ENCODE data around the gene PCP4L1. TPM values are rescaled to one million over a fixed set of nuclear protein-coding genes. Genes with fewer than 3 reads are reported as not detected.
"Not testable (repeated sequence)": the region's sequence is repeated elsewhere in the genome, so short reads cannot be mapped to it uniquely, and the experiment has no call there.

The PCP4L1 gene
- total RNA-seq, 2 experiments from 2014 or later: 0.15 TPM; not detected in 1

- H3K27me3 Mint-ChIP-seq: peaks cover 1% of the 10 kb centered on the region
- H3K9me3 Mint-ChIP-seq: no peaks in the 10 kb centered on the region
- H3K36me3 Mint-ChIP-seq (ENCODE audit: low read depth): no peaks in the 10 kb centered on the region
- DNase-seq: no peak
- H3K4me1 Mint-ChIP-seq: peaks cover 32% of the 10 kb centered on the region
- POLR2A ChIA-PET: interaction anchor here (0.6 to 0.7 kb wide), 2 partner anchors 67 to 88 kb away, joined by 4 to 5 read pairs; no protein-coding TSS in a partner anchor
- H3K27ac Mint-ChIP-seq: peak overlapping the region; percentile 98
- H3K4me3 Mint-ChIP-seq: peak overlapping the region; percentile 96
- CTCF ChIA-PET: interaction anchor here (1.0 to 1.9 kb wide), 8 partner anchors 8 to 88 kb away, joined by 3 to 8 read pairs (median 4); partner anchors contain the start of gene TOMM40L
Measured at GRCh38 chr1:161313554-161314200, 55.1 kb downstream of the PCP4L1 start.

GRCh38 chr1:161314201-161314981, 55.8 kb downstream of the PCP4L1 start, which contains the start of gene SDHC:
SDHC (plus strand) TSS chr1:161314381; CDS start chr1:161314406, 25 bp downstream.
- CTCF ChIA-PET: interaction anchor here (0.7 to 1.9 kb wide), 10 partner anchors 8 to 111 kb away, joined by 3 to 8 read pairs (median 4); partner anchors contain the start of gene TOMM40L
- Mint-ChIP-seq H3K27me3 (no peaks in the 10 kb centered on the region), H3K27ac (peak within 1 kb of the TSS; percentile 98), H3K4me3 (peak within 1 kb of the TSS; percentile 96), H3K9me3 (no peaks in the 10 kb centered on the region), H3K36me3 (ENCODE audit: low read depth) (no peaks in the 10 kb centered on the region), H3K4me1 (peaks cover 32% of the 10 kb centered on the region)
- POLR2A ChIA-PET: interaction anchor here (0.6 to 0.7 kb wide), 2 partner anchors 66 to 89 kb away, joined by 4 to 5 read pairs; no protein-coding TSS in a partner anchor
- peak; percentile 93 for DNase-seq

GRCh38 chr1:161315841-161316674, 57.5 kb downstream of the PCP4L1 start:
- H3K4me3 Mint-ChIP-seq: peak overlapping the region; percentile 96
- H3K9me3 Mint-ChIP-seq; H3K27me3 Mint-ChIP-seq; CTCF ChIA-PET; DNase-seq; H3K27ac Mint-ChIP-seq; H3K36me3 Mint-ChIP-seq (ENCODE audit: low read depth); POLR2A ChIA-PET: not testable (repeated sequence)
- H3K4me1 Mint-ChIP-seq: peaks cover 32% of the 10 kb centered on the region

- Mint-ChIP-seq H3K36me3 (ENCODE audit: low read depth) (peaks cover 18% of the 10 kb centered on the region), H3K27me3 (no peaks in the 10 kb centered on the region), H3K4me3 (no peak overlapping the region), H3K27ac (peak overlapping the region; percentile 9), H3K4me1 (peaks cover 8% of the 10 kb centered on the region), H3K9me3 (no peaks in the 10 kb centered on the region)
- ChIA-PET CTCF (interaction anchor here (0.8 to 1.6 kb wide), 3 partner anchors 9 to 99 kb away, joined by 3 read pairs; no protein-coding TSS in a partner anchor), POLR2A (no interaction called here)
- peak; percentile 31 for DNase-seq
Measured at GRCh38 chr1:161324020-161324419, 65.5 kb downstream of the PCP4L1 start.

GRCh38 chr1:161330346-161330745, 71.8 kb downstream of the PCP4L1 start:
- no peaks in the 10 kb centered on the region for H3K27me3 Mint-ChIP-seq
- H3K9me3 Mint-ChIP-seq: no peaks in the 10 kb centered on the region
- H3K4me3 Mint-ChIP-seq: no peak overlapping the region
- DNase-seq: no peak
- CTCF ChIA-PET: no interaction called here
- POLR2A ChIA-PET: no interaction called here
- no peaks in the 10 kb centered on the region for H3K4me1 Mint-ChIP-seq
- H3K27ac Mint-ChIP-seq: no peak overlapping the region
- peaks cover 31% of the 10 kb centered on the region for H3K36me3 Mint-ChIP-seq (ENCODE audit: low read depth)

- no peaks in the 10 kb centered on the region for H3K27me3 Mint-ChIP-seq
- H3K4me1 Mint-ChIP-seq: no peaks in the 10 kb centered on the region
- ChIA-PET POLR2A (no interaction called here), CTCF (interaction anchor here (0.6 to 1.6 kb wide), 2 partner anchors 9 to 110 kb away, joined by 3 to 4 read pairs; no protein-coding TSS in a partner anchor)
- peaks cover 29% of the 10 kb centered on the region for H3K36me3 Mint-ChIP-seq (ENCODE audit: low read depth)
- no peak for DNase-seq
- no peak overlapping the region for H3K27ac Mint-ChIP-seq
- no peaks in the 10 kb centered on the region for H3K9me3 Mint-ChIP-seq
- H3K4me3 Mint-ChIP-seq: no peak overlapping the region
Measured at GRCh38 chr1:161333166-161333565, 74.6 kb downstream of the PCP4L1 start.

Small RNA genes lying within 50 kb of the gene (microRNA-seq; reads per million reads assigned to microRNA genes)
- not detected for gene MIR5187 (ENCODE audit: borderline microRNAs expressed, borderline replicate concordance)

Other genes starting within 250 kb of the PCP4L1 start
- 10 to 100 TPM; 14.1 to 15.6 TPM for gene F11R, start 237.6 kb upstream of the PCP4L1 start, total RNA-seq
- gene TSTD1, start 219.8 kb upstream of the PCP4L1 start, total RNA-seq: 10 to 100 TPM; 33.5 to 43.6 TPM
- 10 to 100 TPM; 78.0 to 81.2 TPM for gene USF1, start 212.8 kb upstream of the PCP4L1 start, total RNA-seq
- gene ARHGAP30, start 188.9 kb upstream of the PCP4L1 start, total RNA-seq: 100 to 1,000 TPM; 244 to 304 TPM
- gene NECTIN4, start 169.2 kb upstream of the PCP4L1 start, total RNA-seq: under 1 TPM in 1 of 2 experiments, not detected in 1; 0.15 TPM
- under 1 TPM in 1 of 2 experiments, not detected in 1; 0.30 TPM for gene KLHDC9, start 160.4 kb upstream of the PCP4L1 start, total RNA-seq
- gene PFDN2, start 140.7 kb upstream of the PCP4L1 start, total RNA-seq: 10 to 100 TPM; 46.0 to 56.0 TPM
- gene NIT1, start 140.6 kb upstream of the PCP4L1 start, total RNA-seq: 10 to 100 TPM; 37.7 to 39.0 TPM
- gene DEDD, start 126.1 kb upstream of the PCP4L1 start, total RNA-seq: 10 to 100 TPM; 39.8 to 43.1 TPM
- 100 to 1,000 TPM; 115 to 120 TPM for gene UFC1, start 104.8 kb upstream of the PCP4L1 start, total RNA-seq
- gene USP21, start 99.2 kb upstream of the PCP4L1 start, total RNA-seq: 10 to 100 TPM; 34.7 to 40.2 TPM
- 10 to 100 TPM; 33.6 to 40.7 TPM for gene PPOX, start 92.3 kb upstream of the PCP4L1 start, total RNA-seq
- gene B4GALT3, start 81.2 kb upstream of the PCP4L1 start, total RNA-seq: 10 to 100 TPM; 43.1 to 48.6 TPM
- gene ADAMTS4, start 59.7 kb upstream of the PCP4L1 start, total RNA-seq: 1 to 10 TPM in 1 of 2 experiments, under 1 TPM in 1; 0.31 to 1.3 TPM
- 10 to 100 TPM; 74.2 to 82.1 TPM for gene NDUFS2, start 56.4 kb upstream of the PCP4L1 start, total RNA-seq
- 1 to 10 TPM; 1.8 to 3.0 TPM for gene FCER1G, start 43.5 kb upstream of the PCP4L1 start, total RNA-seq
- not detected for gene APOA2, start 35.1 kb upstream of the PCP4L1 start, total RNA-seq
- 10 to 100 TPM; 16.7 to 17.3 TPM for gene TOMM40L, start 32.7 kb upstream of the PCP4L1 start, total RNA-seq
- gene NR1I3, start 20.5 kb upstream of the PCP4L1 start, total RNA-seq: not detected
- gene MPZ, start 51.2 kb downstream of the PCP4L1 start, total RNA-seq: 1 to 10 TPM; 4.5 to 5.2 TPM
- 100 to 1,000 TPM; 159 to 169 TPM for gene SDHC, start 55.6 kb downstream of the PCP4L1 start, total RNA-seq
- not detected for gene CFAP126, start 109.1 kb downstream of the PCP4L1 start, total RNA-seq
- not detected for gene FCGR2A, start 246.7 kb downstream of the PCP4L1 start, total RNA-seq

Data from activated CD4-positive, alpha-beta T cell treated with anti-CD3 and anti-CD28 coated beads, Interleukin-2, amount 10 ng/mL, durations not matched to agents 7 days and 5 days (primary cell).